NCI-H526 (cell line): ENCODE results near the gene SQOR.

Experiments
- DNase-seq, 2 experiments: peaks; one replicate each; lab custom pipeline; 2025; lab: John Stamatoyannopoulos, UW

Gene SQOR

GRCh38 chr15:45705510-45706473, 71.0 kb downstream of the SQOR start:
- DNase-seq = peak; percentile 59 to 86

DNA sequence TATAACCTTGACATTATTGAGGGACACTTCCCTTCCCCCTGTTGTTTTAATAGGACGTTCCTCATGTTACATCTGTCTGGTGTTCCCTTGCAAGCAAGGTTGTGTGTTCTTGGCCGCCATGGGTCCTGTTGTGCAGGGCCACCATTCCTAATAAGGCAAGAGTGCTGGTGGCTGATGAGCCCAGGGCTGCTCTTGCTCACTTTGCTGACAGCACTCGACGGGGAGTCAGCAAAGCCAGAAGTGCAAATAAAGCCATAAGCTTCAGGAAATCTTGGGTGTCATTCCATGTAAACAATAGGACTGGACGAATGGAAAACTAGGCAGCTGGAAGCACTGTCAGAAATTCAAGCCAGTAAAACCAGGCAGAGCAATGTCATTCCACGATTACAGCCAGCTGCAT, 75.8 kb downstream of the SQOR start:
- no peak for DNase-seq

GRCh38 chr15:45714590-45715488, 80.0 kb downstream of the SQOR start:
- DNase-seq = peak; percentile 49 to 83

DNA sequence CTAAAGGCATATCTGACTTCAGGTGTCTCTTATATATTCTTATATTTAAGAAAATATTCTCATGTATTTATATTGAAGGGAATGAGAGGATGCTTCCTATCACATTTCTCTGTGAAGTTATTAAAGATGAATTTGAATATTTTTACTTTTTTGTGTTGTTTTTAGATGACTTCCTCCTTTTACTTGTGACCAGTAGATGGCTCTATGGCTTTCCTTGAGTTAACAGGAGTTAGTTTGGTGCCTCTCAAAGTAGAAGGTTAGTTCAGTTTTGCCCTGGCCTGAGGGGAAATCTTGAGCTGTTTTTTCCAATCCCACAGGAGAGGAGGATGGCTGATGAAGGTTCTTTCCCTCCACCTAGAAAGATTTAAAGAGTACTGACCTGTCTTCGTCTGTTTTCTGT, 80.7 kb downstream of the SQOR start:
- DNase-seq = peak in 1 of 2 experiments; percentile 22

GRCh38 chr15:45719490-45719889, 84.7 kb downstream of the SQOR start:
- no peak for DNase-seq

DNA sequence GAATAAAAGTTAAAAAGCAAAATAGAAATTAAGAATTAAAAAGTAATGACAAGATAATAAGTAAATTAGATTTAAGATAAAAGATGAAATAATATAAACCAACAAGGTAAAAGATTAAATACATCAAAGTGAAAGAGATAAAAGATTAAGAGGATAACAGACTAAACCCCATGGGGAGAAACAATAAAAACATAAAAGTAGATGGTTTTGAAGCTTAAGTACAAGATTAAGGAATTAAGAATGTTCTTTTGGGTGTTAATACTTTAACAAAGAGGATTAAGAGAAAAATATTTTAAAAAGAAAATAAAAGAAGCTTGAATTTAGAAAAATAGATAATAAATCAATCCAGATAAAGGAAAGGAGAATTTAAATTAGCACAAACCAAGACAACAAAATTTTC, 85.4 kb downstream of the SQOR start:
- no peak for DNase-seq

GRCh38 chr15:45728641-45729040, 93.8 kb downstream of the SQOR start:
- no peak for DNase-seq

DNA sequence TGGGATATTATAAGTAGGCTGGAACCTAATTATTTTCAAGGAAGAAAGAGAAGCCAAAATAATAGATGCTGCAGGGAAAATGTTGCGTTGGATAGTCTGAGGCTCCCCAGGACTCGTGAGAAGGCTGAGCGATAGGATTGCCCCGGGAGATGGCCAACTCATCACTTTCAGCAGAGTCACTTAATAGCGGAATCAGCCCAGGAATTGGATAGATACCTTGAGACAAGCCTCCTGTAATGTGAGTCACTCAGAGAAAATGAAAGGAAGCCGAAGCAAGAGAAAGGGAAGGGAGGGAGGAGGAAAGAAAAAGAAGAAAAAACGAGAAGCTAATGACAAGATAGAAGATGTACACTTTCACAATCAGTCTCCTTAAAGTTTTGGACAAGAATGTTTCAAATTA, 94.3 kb downstream of the SQOR start:
- no peak for DNase-seq

DNA sequence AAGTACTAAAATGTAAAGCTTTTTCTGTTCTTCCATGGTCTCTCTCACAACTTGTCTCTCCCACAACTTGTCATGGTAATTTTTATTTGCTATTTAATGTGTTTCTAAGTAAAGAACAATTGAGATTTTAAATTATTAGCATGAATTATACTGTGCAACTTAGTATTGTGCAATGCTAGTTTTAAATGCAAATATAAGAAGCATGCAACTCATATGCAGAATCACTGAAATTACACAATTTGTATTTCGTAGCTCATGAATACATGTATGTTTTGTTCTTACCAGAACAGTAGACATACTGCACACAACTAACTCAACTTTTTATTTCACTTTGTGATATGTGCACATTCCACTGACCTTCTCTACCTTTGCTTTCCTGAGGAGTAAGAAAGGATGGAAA, 96.5 kb downstream of the SQOR start:
- no peak for DNase-seq

- no peak for DNase-seq
Observed at GRCh38 chr15:45732662-45733061, 97.8 kb downstream of the SQOR start.

DNA sequence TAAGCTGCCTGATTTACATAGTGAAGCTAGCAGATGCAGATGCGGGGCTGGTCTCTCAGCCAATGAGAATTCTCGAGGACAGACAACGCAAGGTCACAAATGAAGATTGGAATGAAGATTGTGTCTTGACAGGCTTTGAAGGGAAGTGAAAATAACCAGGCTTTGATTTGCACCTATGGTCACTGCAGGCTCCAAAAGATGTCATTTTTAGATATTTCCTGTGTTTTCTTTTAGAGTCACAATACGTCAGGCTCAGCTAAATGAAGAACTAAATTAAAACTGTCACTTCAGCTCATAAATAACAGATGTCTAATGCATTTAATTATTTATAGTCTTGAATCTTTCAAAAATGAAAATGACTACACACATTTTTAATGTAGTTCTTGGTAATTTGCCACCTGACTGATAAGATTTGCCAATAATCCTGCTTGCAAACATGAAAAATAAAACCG, 99.5 kb downstream of the SQOR start:
- no peak for DNase-seq
